ENCODE data around the gene TTLL1. TPM values are rescaled to one million over a fixed set of nuclear protein-coding genes. Genes with fewer than 3 reads are reported as not detected.

TTLL1 gene
- total RNA-seq, 1 experiment from 2014 or later: 4.3 TPM

DNA sequence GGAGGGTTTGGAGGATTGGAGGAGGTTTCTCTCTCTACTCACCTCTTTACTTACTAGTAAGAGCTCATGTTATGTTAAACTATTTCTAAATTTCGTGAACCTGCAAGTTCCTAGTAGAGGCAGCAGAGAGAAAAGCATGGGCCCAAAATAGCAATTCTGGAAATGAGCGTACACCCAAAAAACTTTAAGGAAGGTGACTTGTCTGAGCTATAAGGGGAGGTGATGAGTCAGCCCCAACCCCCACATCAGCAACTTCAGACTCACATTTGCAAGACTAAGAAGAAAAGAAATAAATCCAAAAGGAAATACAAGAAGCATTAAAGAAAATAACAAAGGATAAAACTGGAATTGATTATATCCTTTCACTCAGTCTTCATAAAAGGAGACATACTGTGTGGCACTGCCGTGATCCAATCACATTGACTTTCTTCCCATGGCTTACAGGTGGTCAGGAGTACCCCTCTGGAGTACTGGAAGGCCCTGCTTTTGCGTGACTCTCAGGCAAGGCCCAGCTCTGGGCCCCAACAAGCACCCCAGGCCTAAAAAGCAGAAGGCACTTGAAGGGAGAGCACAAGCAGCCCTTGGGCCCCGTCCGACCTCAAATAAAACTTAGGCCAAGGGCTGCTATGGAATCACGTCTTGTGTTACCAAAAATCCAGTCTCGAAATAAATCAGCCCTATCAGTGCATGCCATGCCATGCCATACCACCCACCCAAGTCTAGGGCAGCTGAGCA, 88.6 kb downstream of the TTLL1 start:
- Histone ChIP-seq H3K27ac (ENCODE audit: low read depth, low read length) (no peak overlapping the region), H3K4me3 (replicated peaks in 1 of 2; ENCODE audit: low read depth in 1 of 2, low read length in 2 of 2) (no peak overlapping the region), H2AFZ (ENCODE audit: low read depth, low read length, poor library complexity, severe bottlenecking) (no peak overlapping the region), H3K36me3 (ENCODE audit: control insufficient read depth in 1 of 2, insufficient read depth in 2 of 2, low read length in 2 of 2) (no peaks in the 10 kb centered on the region), H3K9ac (ENCODE audit: low read length) (no peak overlapping the region), H3K4me1 (ENCODE audit: control insufficient read depth in 1 of 2, insufficient read depth in 2 of 2, low read length in 2 of 2) (peaks cover 53 to 76% of the 10 kb centered on the region in 2 experiments), H3K79me2 (ENCODE audit: insufficient read depth, low read length) (peaks cover 93% of the 10 kb centered on the region), H3K9me3 (ENCODE audit: control insufficient read depth in 1 of 2, insufficient read depth in 1 of 2, low read depth in 1 of 2, low read length in 2 of 2) (no peaks in the 10 kb centered on the region), H3K4me2 (ENCODE audit: low read length) (peak overlapping the region; percentile 31; the same call in 1 of the 2 replicates), H3K9me2 (ENCODE audit: insufficient read depth) (no peaks in the 10 kb centered on the region), H3K27me3 (ENCODE audit: insufficient read depth, low read length) (no peaks in the 10 kb centered on the region), H4K20me1 (ENCODE audit: insufficient read depth) (peaks cover 12% of the 10 kb centered on the region; the same call in 1 of the 2 replicates)
- ATAC-seq: no peak
- POLR2A ChIA-PET: interaction anchor here (6.2 kb wide), 1 partner anchor 14 kb away, joined by 33 read pairs; the partner anchor contains the start of gene PACSIN2
- intact Hi-C loops (cut with micrococcal nuclease): no loop called here
- TF ChIP-seq POLR2A (IDR thresholded peaks at IDR 0.05; ENCODE audit: borderline replicate concordance, extremely low read depth, insufficient read depth, insufficient read length): no peak
- TF ChIP-seq RAD21 (IDR thresholded peaks at IDR 0.05; ENCODE audit: low read depth): no peak
- no peak for TF ChIP-seq CBX3 (IDR thresholded peaks at IDR 0.05; ENCODE audit: low read depth)
- TF ChIP-seq, protein P1, sequence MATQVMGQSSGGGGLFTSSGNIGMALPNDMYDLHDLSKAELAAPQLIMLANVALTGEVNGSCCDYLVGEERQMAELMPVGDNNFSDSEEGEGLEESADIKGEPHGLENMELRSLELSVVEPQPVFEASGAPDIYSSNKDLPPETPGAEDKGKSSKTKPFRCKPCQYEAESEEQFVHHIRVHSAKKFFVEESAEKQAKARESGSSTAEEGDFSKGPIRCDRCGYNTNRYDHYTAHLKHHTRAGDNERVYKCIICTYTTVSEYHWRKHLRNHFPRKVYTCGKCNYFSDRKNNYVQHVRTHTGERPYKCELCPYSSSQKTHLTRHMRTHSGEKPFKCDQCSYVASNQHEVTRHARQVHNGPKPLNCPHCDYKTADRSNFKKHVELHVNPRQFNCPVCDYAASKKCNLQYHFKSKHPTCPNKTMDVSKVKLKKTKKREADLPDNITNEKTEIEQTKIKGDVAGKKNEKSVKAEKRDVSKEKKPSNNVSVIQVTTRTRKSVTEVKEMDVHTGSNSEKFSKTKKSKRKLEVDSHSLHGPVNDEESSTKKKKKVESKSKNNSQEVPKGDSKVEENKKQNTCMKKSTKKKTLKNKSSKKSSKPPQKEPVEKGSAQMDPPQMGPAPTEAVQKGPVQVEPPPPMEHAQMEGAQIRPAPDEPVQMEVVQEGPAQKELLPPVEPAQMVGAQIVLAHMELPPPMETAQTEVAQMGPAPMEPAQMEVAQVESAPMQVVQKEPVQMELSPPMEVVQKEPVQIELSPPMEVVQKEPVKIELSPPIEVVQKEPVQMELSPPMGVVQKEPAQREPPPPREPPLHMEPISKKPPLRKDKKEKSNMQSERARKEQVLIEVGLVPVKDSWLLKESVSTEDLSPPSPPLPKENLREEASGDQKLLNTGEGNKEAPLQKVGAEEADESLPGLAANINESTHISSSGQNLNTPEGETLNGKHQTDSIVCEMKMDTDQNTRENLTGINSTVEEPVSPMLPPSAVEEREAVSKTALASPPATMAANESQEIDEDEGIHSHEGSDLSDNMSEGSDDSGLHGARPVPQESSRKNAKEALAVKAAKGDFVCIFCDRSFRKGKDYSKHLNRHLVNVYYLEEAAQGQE (IDR thresholded peaks at IDR 0.05; ENCODE audit: low read depth): no peak
- TF ChIP-seq EGR1 (IDR thresholded peaks at IDR 0.05; ENCODE audit: low read depth): no peak
- TF ChIP-seq, protein P2, sequence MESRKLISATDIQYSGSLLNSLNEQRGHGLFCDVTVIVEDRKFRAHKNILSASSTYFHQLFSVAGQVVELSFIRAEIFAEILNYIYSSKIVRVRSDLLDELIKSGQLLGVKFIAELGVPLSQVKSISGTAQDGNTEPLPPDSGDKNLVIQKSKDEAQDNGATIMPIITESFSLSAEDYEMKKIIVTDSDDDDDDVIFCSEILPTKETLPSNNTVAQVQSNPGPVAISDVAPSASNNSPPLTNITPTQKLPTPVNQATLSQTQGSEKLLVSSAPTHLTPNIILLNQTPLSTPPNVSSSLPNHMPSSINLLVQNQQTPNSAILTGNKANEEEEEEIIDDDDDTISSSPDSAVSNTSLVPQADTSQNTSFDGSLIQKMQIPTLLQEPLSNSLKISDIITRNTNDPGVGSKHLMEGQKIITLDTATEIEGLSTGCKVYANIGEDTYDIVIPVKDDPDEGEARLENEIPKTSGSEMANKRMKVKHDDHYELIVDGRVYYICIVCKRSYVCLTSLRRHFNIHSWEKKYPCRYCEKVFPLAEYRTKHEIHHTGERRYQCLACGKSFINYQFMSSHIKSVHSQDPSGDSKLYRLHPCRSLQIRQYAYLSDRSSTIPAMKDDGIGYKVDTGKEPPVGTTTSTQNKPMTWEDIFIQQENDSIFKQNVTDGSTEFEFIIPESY (IDR thresholded peaks at IDR 0.05; ENCODE audit: extremely low read depth, insufficient replicate concordance, low read length): no peak
- TF ChIP-seq EZH2phosphoT487 (IDR thresholded peaks at IDR 0.05; ENCODE audit: borderline replicate concordance): no peak
- TF ChIP-seq, protein P3, sequence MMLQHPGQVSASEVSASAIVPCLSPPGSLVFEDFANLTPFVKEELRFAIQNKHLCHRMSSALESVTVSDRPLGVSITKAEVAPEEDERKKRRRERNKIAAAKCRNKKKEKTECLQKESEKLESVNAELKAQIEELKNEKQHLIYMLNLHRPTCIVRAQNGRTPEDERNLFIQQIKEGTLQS (IDR thresholded peaks at IDR 0.05): no peak
- TF ChIP-seq ELF1 (IDR thresholded peaks at IDR 0.05; ENCODE audit: borderline replicate concordance, low read depth): no peak
- TF ChIP-seq JUND (IDR thresholded peaks at IDR 0.05): no peak
- no peak for TF ChIP-seq POLR2AphosphoS5 (IDR thresholded peaks at IDR 0.05; ENCODE audit: low read depth, low read length)
- TF ChIP-seq SIN3A (IDR thresholded peaks at IDR 0.05; ENCODE audit: low read depth): no peak
- no peak for TF ChIP-seq CEBPB (IDR thresholded peaks at IDR 0.05; ENCODE audit: low read depth)
- no peak for TF ChIP-seq SRF (IDR thresholded peaks at IDR 0.05; ENCODE audit: low read depth)
- no peak for TF ChIP-seq YY1 (IDR thresholded peaks at IDR 0.05; ENCODE audit: extremely low read depth, insufficient replicate concordance, low read depth, low read length)
- no peak for TF ChIP-seq TCF7L2 (IDR thresholded peaks at IDR 0.05; ENCODE audit: borderline replicate concordance, extremely low read depth, insufficient read depth, insufficient read length)
- TF ChIP-seq, protein P4, sequence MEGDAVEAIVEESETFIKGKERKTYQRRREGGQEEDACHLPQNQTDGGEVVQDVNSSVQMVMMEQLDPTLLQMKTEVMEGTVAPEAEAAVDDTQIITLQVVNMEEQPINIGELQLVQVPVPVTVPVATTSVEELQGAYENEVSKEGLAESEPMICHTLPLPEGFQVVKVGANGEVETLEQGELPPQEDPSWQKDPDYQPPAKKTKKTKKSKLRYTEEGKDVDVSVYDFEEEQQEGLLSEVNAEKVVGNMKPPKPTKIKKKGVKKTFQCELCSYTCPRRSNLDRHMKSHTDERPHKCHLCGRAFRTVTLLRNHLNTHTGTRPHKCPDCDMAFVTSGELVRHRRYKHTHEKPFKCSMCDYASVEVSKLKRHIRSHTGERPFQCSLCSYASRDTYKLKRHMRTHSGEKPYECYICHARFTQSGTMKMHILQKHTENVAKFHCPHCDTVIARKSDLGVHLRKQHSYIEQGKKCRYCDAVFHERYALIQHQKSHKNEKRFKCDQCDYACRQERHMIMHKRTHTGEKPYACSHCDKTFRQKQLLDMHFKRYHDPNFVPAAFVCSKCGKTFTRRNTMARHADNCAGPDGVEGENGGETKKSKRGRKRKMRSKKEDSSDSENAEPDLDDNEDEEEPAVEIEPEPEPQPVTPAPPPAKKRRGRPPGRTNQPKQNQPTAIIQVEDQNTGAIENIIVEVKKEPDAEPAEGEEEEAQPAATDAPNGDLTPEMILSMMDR (IDR thresholded peaks at IDR 0.05 in 2 of 3, conservative IDR thresholded peaks at IDR 0.05 in 1 of 3; ENCODE audit: borderline replicate concordance in 1 of 3, insufficient read depth in 1 of 3, low read depth in 2 of 3, low read length in 2 of 3): no peak
- TF ChIP-seq ZFX (IDR thresholded peaks at IDR 0.05): no peak
- TF ChIP-seq SP1 (IDR thresholded peaks at IDR 0.05; ENCODE audit: low read depth): no peak
- no TSS peak for BruUV-seq (replicated peaks)
- RAD21 ChIA-PET (ENCODE audit: low non-redundant PET in 1 of 2, low total read pairs in 2 of 2, uncharacterized antibody in 2 of 2, unreplicated experiment in 2 of 2): no interaction called here
- DNase-seq (ENCODE audit: low read depth, low spot score): no peak
- CTCF ChIA-PET: interaction anchor here (1.8 kb wide), 1 partner anchor 11 kb away, joined by 6 read pairs; no protein-coding TSS in a partner anchor
